H9 (cell line): ENCODE measurements around the gene TDRD9. TPM values are rescaled to one million over a fixed set of nuclear protein-coding genes. Genes with fewer than 3 reads are reported as not detected.

Source experiments
- DNase-seq: peaks from one replicate; pipeline ENCODE4 v3.0.0-alpha.2; 2017
- H2AFZ ChIP-seq: one replicate; pipeline ENCODE4 v1.6.1; 2013; ENCODE audit warnings: mild to moderate bottlenecking, low read length, control low read depth, moderate library complexity
- H2AK5ac ChIP-seq: 2 replicates; pipeline ENCODE4 v1.6.1; 2013; ENCODE audit warnings: low read length, control low read depth, mixed read lengths; ENCODE audit not compliant: insufficient read length
- H2BK120ac ChIP-seq: one replicate; pipeline ENCODE4 v1.6.1; 2013; ENCODE audit warnings: low read depth, mild to moderate bottlenecking, low read length, control low read depth, inconsistent platforms; ENCODE audit not compliant: poor library complexity, severe bottlenecking
- H2BK12ac ChIP-seq: 2 replicates; pipeline ENCODE4 v1.6.1; 2013; ENCODE audit warnings: low read length, control low read depth, mixed read lengths, low read depth; ENCODE audit not compliant: insufficient read length
- H2BK15ac ChIP-seq: 2 replicates; pipeline ENCODE4 v1.6.1; 2013; ENCODE audit warnings: low read depth, low read length, control low read depth
- H2BK20ac ChIP-seq: one replicate; pipeline ENCODE4 v1.6.1; 2013; ENCODE audit warnings: low read depth, mild to moderate bottlenecking, low read length, control low read depth, inconsistent platforms; ENCODE audit not compliant: poor library complexity, severe bottlenecking
- H2BK5ac ChIP-seq: 2 replicates; pipeline ENCODE4 v1.6.1; 2013; ENCODE audit warnings: low read length, control low read depth, mixed read lengths; ENCODE audit not compliant: insufficient read length
- H3K14ac ChIP-seq: 2 replicates; pipeline ENCODE4 v1.6.1; 2013; ENCODE audit warnings: low read length, control low read depth; ENCODE audit not compliant: insufficient read depth
- H3K18ac ChIP-seq: 2 replicates; pipeline ENCODE4 v1.6.1; 2013; ENCODE audit warnings: low read depth, mild to moderate bottlenecking, mixed read lengths, low read length, control low read depth; ENCODE audit not compliant: insufficient read length
- H3K23ac ChIP-seq: 2 replicates; pipeline ENCODE4 v1.6.1; 2013; ENCODE audit warnings: low read length, control low read depth, mixed read lengths, low read depth; ENCODE audit not compliant: insufficient read length
- H3K23me2 ChIP-seq: 2 replicates; pipeline ENCODE4 v1.6.1; 2013; ENCODE audit warnings: low read depth, mild to moderate bottlenecking, mixed read lengths, low read length, control low read depth; ENCODE audit not compliant: insufficient read length, poor library complexity, severe bottlenecking
- H3K27ac ChIP-seq: 2 replicates; pipeline ENCODE4 v1.5.1; 2013; ENCODE audit warnings: low read length, control low read depth, mixed read lengths, low read depth; ENCODE audit not compliant: insufficient read length
- H3K27me3 ChIP-seq: 2 replicates; pipeline ENCODE4 v1.6.1; 2013; ENCODE audit warnings: low read length, control low read depth, inconsistent platforms; ENCODE audit not compliant: insufficient read depth
- H3K4ac ChIP-seq: 2 replicates; pipeline ENCODE4 v1.6.1; 2013; ENCODE audit warnings: low read depth, mild to moderate bottlenecking, control low read depth, inconsistent platforms, low read length, moderate library complexity
- H3K4me1 ChIP-seq: 2 replicates; pipeline ENCODE4 v1.6.1; 2013; ENCODE audit warnings: low read length, control low read depth, inconsistent platforms; ENCODE audit not compliant: insufficient read depth
- H3K4me2 ChIP-seq: 2 replicates; pipeline ENCODE4 v1.6.1; 2013; ENCODE audit warnings: low read length, control low read depth, mixed read lengths; ENCODE audit not compliant: insufficient read length, insufficient read depth
- H3K56ac ChIP-seq: 2 replicates; pipeline ENCODE4 v1.6.1; 2013; ENCODE audit warnings: low read depth, mild to moderate bottlenecking, mixed read lengths, low read length, control low read depth; ENCODE audit not compliant: insufficient read length
- H3K79me1 ChIP-seq: 2 replicates; pipeline ENCODE4 v1.6.1; 2013; ENCODE audit warnings: low read depth, mild to moderate bottlenecking, moderate library complexity, low read length, control low read depth, inconsistent platforms; ENCODE audit not compliant: insufficient read depth, poor library complexity, severe bottlenecking
- H3K79me2 ChIP-seq: 2 replicates; pipeline ENCODE4 v1.6.1; 2013; ENCODE audit warnings: low read length, control low read depth, inconsistent platforms; ENCODE audit not compliant: insufficient read depth
- H3K9ac ChIP-seq: 2 replicates; pipeline ENCODE4 v1.6.1; 2013; ENCODE audit warnings: low read length, control low read depth, mixed read lengths; ENCODE audit not compliant: insufficient read length; ENCODE audit errors: extremely low read depth
- H3K9me3 ChIP-seq: one replicate; pipeline ENCODE4 v1.6.1; 2013; ENCODE audit warnings: low read depth, low read length, inconsistent platforms; ENCODE audit not compliant: control insufficient read depth
- H3T11ph ChIP-seq: one replicate; pipeline ENCODE4 v1.6.1; 2013; ENCODE audit warnings: mild to moderate bottlenecking, low read length, control low read depth, inconsistent platforms
- H4K20me1 ChIP-seq: one replicate; pipeline ENCODE4 v1.6.1; 2013; ENCODE audit not compliant: control insufficient read depth, insufficient read length, insufficient read depth
- H4K5ac ChIP-seq: 2 replicates; pipeline ENCODE4 v1.6.1; 2013; ENCODE audit warnings: low read depth, mild to moderate bottlenecking, mixed read lengths, low read length, control low read depth; ENCODE audit not compliant: insufficient read length
- H4K8ac ChIP-seq: replicated peaks from 2 replicates; pipeline ENCODE4 v1.6.1; 2013; ENCODE audit warnings: low read length, control low read depth, mixed read lengths, low read depth; ENCODE audit not compliant: insufficient read length
- H4K91ac ChIP-seq: 2 replicates; pipeline ENCODE4 v1.6.1; 2013; ENCODE audit warnings: low read depth, mild to moderate bottlenecking, moderate library complexity, mixed read lengths, low read length, control low read depth; ENCODE audit not compliant: insufficient read length
- H3K27ac Mint-ChIP-seq, 3 experiments: 2 replicates in 2 of 3; 3 replicates in 1 of 3; pipeline ENCODE4 v1.8.0; 2020 to 2021; ENCODE audit warnings: mixed read lengths in 3 of 3, mild to moderate bottlenecking in 1 of 3, moderate library complexity in 1 of 3
- H3K27me3 Mint-ChIP-seq: 2 replicates; pipeline ENCODE4 v1.8.0; 2021; ENCODE audit warnings: low read depth, mild to moderate bottlenecking, moderate library complexity, mixed read lengths
- H3K36me3 Mint-ChIP-seq, 3 experiments: 2 replicates in 2 of 3; 3 replicates in 1 of 3; pipeline ENCODE4 v1.8.0; 2020 to 2021; ENCODE audit warnings: low read depth in 3 of 3, mixed read lengths in 3 of 3; ENCODE audit not compliant: insufficient read depth in 1 of 3
- H3K4me1 Mint-ChIP-seq, 2 experiments: 2 replicates each; pipeline ENCODE4 v1.8.0; 2020; ENCODE audit warnings: mixed read lengths in 2 of 2
- H3K4me3 Mint-ChIP-seq, 2 experiments: 2 replicates in 1 of 2; 3 replicates in 1 of 2; pipeline ENCODE4 v1.8.0; 2020 to 2021; ENCODE audit warnings: mild to moderate bottlenecking in 2 of 2, mixed read lengths in 2 of 2, moderate library complexity in 1 of 2
- H3K9me3 Mint-ChIP-seq, 2 experiments: 2 replicates in 1 of 2; 3 replicates in 1 of 2; pipeline ENCODE4 v1.8.0; 2020; ENCODE audit warnings: mild to moderate bottlenecking in 2 of 2, mixed read lengths in 2 of 2, moderate library complexity in 1 of 2
- WGBS: extraction: QIAGEN DNeasy Blood & Tissue Kit; methylation state at CpG from one replicate; pipeline ENCODE4 v1.1.7; 2013; ENCODE audit warnings: missing lambda C conversion rate, low lambda C conversion rate, mixed read lengths; ENCODE audit not compliant: insufficient read length; ENCODE audit errors: extremely low coverage; 5-methylcytosine and 5-hydroxymethylcytosine counted together
- total RNA-seq: library from RNA; stranded (reverse); gene quantifications from 2 replicates; pipeline ENCODE4 v1.2.1, GENCODE V29; 2021
- TF ChIP-seq, protein P1 (sequence below): fragments of 200-600 bp; sonication (generic); conservative IDR thresholded peaks from 3 replicates; pipeline ENCODE4 v1.8.0; 2021; ENCODE audit warnings: antibody characterized with exemption, mild to moderate bottlenecking

TDRD9 gene
- total RNA-seq, 1 experiment from 2014 or later = not detected

DNA sequence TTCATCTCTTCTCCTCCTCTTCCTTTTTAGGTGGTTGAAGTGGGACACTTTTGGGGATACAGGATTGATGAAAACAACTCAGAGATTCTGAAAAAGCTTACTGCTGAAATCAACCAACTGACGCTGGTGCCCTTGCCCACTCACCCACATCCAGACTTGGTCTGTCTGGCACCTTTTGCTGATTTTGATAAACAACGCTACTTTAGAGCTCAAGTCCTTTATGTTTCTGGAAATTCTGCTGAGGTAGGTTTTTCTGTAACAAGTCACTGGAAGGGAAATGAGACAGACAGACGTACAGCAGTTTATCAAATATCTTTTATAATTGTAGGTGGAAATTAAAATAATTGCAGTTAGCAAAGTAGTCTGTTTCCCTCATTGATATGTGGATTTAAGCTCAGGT, 97.3 kb downstream of the TDRD9 start:
- no peaks in the 10 kb centered on the region for H3K9me3 ChIP-seq
- H4K8ac ChIP-seq = no peak overlapping the region
- Mint-ChIP-seq H3K4me3 (no peak overlapping the region), H3K9me3 (no peaks in the 10 kb centered on the region), H3K27me3 (peaks cover 7% of the 10 kb centered on the region), H3K4me1 (no peaks in the 10 kb centered on the region), H3K36me3 (no peaks in the 10 kb centered on the region), H3K27ac (no peak overlapping the region)
- H2AK5ac ChIP-seq = no peak overlapping the region
- H3K23ac ChIP-seq = no peak overlapping the region
- no peak overlapping the region for H4K5ac ChIP-seq
- no peaks in the 10 kb centered on the region for H3K4me1 ChIP-seq
- no peak overlapping the region for H3K27ac ChIP-seq
- no peaks in the 10 kb centered on the region for H3K27me3 ChIP-seq
- no peak overlapping the region for H2BK20ac ChIP-seq
- no peak for DNase-seq
- H2AFZ ChIP-seq = no peak overlapping the region
- H2BK120ac ChIP-seq = no peak overlapping the region
- no peak overlapping the region for H3T11ph ChIP-seq
- no peak overlapping the region for H3K56ac ChIP-seq
- no peak overlapping the region for H3K4me2 ChIP-seq
- no peak overlapping the region for H4K91ac ChIP-seq
- H2BK5ac ChIP-seq = no peak overlapping the region
- H2BK15ac ChIP-seq = no peak overlapping the region
- no peak overlapping the region for H2BK12ac ChIP-seq
- TF ChIP-seq, protein P1, sequence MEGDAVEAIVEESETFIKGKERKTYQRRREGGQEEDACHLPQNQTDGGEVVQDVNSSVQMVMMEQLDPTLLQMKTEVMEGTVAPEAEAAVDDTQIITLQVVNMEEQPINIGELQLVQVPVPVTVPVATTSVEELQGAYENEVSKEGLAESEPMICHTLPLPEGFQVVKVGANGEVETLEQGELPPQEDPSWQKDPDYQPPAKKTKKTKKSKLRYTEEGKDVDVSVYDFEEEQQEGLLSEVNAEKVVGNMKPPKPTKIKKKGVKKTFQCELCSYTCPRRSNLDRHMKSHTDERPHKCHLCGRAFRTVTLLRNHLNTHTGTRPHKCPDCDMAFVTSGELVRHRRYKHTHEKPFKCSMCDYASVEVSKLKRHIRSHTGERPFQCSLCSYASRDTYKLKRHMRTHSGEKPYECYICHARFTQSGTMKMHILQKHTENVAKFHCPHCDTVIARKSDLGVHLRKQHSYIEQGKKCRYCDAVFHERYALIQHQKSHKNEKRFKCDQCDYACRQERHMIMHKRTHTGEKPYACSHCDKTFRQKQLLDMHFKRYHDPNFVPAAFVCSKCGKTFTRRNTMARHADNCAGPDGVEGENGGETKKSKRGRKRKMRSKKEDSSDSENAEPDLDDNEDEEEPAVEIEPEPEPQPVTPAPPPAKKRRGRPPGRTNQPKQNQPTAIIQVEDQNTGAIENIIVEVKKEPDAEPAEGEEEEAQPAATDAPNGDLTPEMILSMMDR = no peak
- H3K23me2 ChIP-seq = no peaks in the 10 kb centered on the region
- H3K18ac ChIP-seq = no peak overlapping the region
- WGBS = no CpG with 5 or more reads among the region's 3 CpGs
- no peaks in the 10 kb centered on the region for H3K79me2 ChIP-seq
- no peak overlapping the region for H3K9ac ChIP-seq
- H4K20me1 ChIP-seq = no peaks in the 10 kb centered on the region
- no peak overlapping the region for H3K14ac ChIP-seq
- no peak overlapping the region for H3K4ac ChIP-seq
- H3K79me1 ChIP-seq = no peaks in the 10 kb centered on the region
